HS-5 (cell line): ENCODE data around the gene ZNF287.
"Not testable (repeated sequence)": the region's sequence is repeated elsewhere in the genome, so short reads cannot be mapped to it uniquely, and the experiment has no call there.

ENCODE experiments used
- DNase-seq: peaks from one replicate; pipeline ENCODE4 v3.0.0-alpha.2; 2012; ENCODE audit warnings: low read depth

Gene ZNF287

DNA sequence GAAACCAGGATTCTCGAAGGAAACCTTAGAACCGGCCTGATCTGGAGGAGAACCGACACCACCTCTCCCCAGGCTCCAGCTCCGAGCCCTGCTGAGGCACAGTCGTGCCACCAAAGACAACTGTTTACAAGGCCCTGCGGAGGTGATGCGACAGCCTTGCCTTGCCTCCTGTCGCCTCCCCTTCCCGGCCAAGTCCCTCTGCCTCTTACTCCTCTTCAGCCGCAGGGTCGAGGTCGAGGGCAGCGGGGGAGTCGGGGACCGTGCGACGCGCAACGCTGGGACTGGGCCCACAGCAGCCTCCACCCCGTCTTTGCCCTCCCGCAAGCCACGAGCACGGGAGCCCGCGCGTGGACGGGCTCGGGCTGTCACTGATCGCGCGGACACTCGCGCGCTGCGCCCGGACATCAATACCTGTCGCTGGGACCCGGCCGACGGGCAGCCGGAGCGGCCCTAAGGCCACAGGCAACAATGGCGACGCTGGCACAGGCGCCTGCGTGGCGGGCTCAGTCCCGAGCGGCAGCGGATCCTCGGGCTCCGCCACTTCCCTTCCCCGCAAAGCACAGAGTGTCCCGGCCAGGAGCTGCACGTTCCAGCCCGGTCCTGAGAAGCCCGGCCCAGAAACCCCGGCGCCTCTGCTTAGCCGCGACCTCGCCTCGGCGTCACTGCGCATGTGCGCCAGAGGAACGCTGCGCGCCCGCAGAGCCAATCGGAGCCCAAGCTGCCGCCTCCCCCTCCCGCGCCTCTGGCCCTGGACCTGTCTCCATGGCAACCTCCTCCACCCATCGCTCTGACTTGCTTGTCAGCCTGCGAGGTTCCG is at the start of gene ZNF287:
Gene ZNF287, minus strand, starts transcription at position 664 of the 817 bp plus-strand sequence. CDS start 1,473 bp downstream, outside the sequence.
- peak; percentile 55 for DNase-seq

DNA sequence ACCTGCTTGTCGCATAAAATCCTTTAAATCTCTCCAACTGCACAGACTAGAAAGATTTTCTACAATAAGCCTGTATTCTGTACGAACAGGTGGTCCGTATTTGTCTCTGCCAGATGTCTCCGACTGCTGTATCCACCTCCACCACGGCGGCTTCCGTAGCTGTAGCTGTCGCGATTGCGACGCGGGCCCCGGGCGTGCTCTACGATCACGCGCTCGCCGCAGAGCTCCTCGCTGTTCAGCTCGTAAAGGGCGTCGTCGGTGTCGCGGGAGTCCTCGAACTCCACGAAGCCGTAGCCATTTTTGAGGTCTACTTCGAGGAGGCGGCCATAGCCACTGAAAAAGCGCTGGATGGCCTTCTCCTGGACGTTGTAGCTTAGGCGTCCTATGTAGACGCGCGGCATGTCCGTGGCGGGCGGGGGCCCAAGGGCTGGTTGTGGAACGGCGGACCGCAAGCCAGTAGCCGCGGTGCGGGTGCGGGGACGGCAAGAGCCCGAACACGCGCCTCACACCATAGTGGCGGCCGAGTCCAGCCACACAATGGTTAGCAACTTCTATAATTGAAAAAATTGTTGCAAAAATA is 48.6 kb upstream of the ZNF287 start:
- DNase-seq: no peak

DNA sequence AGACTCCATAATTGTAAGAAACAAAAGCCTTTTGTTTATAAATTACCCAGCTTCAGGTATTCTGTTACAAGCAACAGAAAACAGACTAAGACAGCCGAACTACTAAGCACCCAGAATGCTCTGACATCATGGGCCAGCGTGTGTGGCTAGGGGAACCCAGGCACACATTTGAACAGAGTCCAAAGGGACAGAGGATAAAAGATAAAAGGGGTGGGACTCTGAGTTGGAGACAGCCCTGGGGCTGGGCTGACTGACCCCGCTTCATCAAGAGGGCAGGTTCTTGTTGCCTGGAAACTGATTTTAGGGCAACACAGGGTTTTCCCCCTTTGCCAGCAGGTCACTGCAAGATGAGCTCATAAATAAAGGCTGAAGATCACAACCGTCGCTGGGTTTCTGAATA is 30.5 kb upstream of the ZNF287 start:
- DNase-seq: no peak

DNA sequence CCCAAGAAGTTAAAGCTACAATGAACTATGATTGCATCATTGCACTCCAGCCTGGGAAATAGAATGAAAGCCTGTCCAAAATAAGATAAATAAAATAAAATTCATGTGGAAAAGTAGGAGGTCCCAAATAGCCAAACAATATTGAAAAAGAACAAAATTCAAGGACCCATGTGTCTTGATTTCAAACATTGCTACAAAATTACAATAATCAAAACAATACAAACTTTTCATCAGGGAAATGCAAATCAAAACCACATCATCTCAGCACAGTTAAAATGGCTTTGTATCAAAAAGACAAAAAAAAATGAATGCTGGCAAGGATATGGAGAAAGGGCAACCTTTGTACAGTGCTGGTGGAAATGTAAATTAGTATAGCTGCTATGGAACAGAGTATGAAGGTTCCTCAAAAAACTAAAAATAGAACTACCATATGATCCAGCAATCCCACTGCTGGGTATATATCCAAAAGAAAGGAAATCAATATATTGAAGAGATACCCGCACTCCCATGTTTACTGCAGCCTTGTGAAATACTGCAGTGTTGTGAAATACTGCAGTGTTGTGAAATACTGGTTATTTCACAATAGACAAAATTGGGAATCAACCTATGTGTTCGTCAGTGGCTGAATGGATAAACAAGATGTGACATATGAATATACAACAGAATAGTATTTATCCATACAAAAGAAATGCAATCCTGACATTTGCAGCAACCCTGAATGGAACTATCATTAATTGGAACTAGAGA is 24.5 kb upstream of the ZNF287 start:
- DNase-seq: no peak

DNA sequence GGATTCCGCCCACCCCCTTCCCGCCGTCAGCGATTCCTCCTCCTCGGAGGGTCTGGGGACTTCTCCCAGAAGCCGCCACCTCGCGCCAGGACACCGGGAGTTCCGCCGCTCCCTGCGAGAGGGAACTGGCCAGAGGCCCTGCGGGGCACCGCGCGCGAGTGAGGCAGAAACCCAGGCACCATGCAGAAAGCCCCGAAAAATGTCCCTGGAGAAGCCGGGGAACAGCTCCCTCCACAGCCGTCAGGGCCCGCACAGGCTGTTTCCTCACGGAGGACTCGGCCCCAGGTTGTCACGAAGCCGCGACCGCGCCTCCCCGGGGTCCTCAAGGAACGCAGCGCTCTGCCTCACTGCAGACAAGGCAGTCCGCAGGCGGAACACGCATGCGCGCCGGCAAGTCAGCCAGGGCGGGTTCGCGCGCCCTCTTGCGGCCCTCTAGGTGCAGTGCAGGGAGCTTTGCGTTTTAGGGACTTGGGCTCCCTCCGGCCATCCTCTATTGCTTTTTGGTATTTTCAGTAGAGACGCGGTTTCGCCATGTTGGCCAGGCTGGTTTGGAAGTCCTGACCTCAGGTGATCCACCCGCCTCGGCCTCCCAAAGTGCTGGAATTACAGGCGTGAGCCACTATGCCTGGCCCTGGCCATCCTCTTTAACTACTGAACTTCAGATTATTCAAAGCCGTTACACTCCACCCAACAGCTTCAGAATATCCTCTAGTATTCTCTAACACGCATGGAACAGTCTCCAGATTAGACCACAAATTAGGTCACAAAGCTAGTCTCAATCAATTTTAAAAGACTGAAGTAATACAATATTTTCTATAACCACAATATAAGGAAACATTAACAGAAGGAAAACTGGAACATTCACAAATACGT is 20.3 kb upstream of the ZNF287 start:
- peak; percentile 43 for DNase-seq

DNA sequence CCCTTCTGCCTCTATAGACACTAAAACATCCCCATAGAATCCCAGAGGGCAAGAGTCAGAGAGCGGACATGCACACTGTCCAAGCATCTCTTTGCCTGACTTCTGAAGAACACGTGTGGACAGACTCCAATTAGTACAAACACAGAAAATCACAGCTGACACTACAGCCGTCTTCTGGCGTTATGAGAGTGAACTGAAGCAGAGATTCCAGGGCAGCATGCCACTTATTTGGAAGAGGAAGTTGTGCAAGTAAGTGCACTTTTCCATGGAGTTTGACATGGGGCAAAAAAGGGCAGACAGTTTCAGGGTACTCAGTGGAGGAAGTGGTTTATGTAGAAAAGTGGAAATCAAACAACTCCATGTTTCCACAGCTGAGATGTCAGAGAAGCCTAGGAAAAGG is 16.8 kb upstream of the ZNF287 start:
- DNase-seq: no peak

DNA sequence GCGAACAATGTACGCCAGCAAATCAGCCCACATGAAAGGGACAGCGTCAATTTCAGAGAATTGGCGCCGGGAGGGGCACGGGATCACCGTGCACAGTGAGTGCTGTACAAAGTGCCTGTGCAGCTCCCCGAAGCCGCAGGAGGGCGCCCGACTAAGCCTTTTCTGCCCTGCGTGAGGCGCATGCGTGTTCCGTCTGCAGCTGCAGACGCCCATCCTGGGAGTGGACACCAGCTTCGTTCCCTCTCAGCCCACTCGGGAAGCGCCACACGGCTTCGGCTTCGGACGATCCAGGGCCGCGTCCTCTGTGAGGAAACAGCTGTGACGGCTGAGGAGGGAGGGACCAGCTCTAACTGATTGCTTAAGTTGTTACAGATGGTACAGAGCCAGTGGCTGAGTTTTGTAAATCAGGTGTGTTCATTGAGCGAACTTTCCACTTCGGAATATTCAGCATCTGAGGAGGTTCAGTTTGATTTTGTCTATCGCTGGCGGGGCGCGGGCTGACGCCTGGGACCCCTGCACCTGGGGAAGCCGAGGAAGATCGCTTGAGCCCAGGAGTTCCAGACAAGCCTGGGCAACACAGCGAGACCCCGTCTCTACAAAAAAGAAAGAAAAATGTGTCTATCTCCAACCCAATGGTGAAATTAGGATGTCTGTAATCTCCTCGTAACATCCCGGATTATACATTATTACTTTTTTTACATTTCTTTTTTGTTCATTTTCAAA is 15.4 kb upstream of the ZNF287 start:
- no peak for DNase-seq

DNA sequence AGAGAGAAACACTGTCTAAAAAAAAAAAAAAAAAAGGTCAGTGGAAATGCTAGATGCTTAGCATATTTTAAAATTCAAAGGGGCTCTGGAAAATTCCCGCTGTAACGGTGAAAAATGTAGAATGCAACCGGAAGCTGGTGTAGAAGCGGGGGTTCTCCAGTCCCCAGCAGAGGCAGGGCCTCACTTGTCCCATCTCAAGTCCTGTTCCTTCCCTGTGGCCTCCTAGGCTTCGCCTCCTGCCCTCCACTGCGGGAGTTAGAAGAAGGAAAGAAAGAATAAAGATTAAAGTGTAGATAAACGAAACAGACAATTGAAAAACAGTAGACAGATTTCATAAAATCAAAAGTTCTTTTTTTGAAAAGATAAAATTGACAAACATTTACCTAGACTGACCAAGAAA is 14.8 kb upstream of the ZNF287 start:
- DNase-seq: no peak

DNA sequence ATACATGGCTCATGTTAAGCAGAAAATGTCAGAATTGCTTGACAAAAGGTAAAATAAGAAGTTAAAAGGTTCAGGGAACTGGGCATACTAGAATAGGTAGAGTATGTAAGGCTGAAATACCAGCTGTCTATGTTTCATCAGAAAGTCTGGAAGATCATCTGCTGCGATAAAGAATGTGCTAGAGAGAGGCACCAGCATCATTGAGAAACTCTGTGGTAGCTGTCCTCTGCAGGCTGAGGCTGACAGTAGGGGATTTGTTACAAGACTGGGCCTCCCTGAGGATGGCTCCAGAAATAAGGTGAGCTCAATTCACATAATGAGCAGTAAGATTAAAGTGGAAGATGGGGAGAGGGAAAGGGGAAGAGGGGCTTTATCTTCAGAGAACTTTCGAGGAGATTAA is 4.5 kb upstream of the ZNF287 start:
- DNase-seq: no peak

DNA sequence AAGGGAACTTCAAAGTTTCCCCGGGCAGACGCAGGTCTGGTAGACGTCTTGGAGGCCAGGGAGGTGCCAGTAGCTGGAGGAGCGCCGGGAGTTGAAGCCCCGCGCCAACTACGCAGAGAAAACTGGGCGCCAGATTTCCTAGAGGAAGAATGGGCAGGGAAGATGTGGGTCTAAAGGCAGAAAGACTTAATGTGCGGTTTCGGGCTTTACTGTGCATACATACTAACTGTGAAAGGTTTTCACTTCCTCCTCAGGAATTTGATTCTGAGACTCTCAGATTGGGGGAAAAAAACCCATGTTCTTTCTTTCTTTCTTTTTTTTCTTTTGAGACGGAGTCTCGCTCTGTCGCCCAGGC is 331 bp upstream of the ZNF287 start:
- DNase-seq: no peak

DNA sequence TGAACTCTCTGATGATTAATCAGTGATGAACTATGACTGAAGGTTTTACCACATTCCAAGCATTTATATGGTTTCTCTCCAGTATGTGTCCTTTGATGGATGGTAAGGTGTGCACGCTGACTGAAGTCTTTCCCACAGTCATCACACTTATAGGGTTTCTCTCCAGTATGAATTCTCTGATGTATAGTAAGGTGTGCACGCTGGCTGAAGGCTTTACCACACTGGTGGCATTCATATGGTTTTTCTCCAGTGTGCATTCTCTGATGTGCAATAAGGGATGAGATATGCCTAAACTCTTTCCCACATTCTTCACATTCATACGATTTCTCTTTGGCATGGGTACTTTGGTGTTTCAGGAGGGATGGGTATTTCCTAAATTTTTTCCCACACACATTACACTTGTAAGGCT is 16.4 kb downstream of the ZNF287 start:
- no peak for DNase-seq

DNA sequence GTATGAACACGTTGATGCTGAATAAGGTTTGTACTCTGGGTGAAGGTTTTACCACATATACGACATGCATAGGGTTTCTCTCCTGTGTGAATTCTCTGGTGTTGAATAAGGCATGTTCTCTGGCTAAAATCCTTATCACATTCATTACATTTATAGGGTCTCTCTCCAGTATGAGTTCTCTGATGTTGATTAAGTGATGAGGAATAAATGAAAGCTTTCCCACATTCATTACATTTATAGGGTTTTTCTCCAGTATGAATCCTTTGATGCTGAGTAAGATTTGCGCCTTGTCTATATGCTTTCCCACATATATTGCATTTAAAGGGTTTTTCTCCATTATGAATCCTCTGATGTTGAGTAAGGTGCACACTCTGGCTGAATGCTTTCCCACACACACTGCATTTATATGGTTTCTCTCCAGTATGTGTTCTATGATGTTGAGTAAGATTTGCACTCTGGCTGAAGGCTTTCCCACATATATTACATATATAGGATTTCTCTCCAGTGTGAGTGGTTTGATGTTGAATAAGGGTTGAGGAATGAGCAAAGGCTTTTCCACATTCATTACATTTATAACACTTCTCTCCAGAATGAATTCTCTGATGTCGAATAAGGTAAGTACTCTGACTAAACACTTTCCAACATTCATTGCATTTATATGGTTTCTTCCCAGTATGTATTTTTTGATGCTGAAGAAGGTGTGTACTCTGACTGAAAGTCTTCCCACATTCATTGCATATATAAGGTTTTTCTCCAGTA is 16.9 kb downstream of the ZNF287 start:
- DNase-seq: no peak

DNA sequence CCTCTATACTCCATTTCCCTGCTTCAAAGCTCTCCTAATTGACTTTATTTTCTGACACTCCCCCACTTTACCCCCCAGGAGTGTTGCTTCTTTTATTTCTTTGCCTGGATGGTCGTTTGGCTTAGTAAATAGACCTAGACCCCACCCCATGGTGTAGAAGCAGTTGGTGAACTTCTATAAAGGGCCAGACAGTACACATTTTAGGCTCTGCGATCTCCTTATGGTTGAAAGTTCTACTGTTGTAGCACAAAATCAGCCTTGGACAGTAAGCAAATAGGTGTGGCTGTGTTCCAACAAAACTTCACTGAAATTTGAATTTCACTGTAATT is 31.9 kb downstream of the ZNF287 start:
- DNase-seq: no peak

DNA sequence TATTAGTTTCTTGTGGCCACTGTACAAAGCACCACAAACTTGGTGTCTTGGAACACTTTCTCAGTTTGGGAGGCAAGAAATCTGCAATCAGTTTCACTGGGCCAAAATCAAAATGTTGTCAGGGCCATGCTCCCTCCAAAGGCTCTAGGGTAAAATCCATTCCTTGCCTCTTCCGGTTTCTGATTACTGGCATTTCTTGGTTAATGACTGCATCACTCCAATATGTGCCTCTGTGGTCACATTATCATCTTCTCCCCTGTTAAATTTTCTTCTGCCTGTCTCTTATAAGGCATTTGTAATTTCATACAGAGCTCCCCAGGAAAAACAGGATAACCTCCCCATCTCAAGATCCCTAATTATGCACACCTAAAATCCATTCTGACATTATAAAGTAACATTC is 34.8 kb downstream of the ZNF287 start:
- no peak for DNase-seq

DNA sequence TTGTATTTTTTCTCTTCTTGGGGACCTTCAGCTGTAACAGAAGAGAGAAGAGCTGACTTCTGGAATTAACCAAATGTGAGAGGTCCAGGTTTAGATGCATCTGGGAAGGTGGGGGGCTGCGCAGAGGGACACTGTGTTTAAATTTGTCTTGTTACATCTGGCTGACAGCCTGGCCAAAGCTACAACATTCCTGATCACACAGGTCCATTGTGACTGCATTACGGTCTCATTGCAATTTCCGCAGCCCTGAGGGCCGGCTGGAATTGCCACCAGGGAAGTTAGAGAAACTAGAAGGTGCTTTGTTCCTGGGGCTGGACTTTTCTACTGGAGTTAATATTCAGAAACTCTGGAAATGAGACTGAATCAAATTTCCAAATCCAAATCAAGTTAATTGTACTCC is 39.1 kb downstream of the ZNF287 start:
- DNase-seq: no peak

DNA sequence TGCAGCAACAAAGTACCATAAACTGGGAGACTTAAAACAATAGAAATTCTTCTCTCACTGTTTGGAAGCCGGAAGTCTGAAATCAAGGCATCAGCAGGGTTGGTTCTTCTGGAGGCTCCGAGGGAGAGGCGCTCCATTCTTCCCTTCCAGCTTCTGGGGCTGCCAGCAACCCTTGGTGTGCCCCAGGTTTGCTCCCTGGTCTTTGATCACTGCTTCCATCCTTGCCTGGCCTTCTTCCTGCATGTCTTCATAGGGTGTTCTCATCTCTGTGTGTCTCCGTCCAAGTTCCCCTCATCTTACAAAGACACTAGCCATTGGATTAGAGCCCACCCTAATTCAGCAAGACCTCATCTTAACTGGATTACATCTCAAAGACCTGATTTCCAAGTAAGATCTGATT is 41.7 kb downstream of the ZNF287 start:
- no peak for DNase-seq

DNA sequence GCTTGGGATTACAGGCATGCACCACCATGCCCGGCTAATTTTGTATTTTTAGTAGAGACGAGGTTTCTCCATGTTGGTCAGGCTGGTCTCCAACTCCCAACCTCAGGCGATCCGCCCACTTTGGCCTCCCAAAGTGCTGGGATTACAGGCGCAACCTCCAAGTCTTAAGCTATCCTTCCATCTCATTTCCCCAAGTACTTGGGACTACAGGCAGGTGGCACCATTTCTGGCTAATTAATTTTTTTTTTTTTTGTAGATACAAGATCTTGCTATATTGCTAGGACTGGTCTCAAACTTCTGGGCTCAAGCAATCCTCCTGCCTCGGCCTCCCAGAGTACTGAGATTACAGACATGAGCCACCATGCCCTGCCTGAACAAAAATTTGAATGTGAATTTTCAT is 43.4 kb downstream of the ZNF287 start:
- not testable (repeated sequence) for DNase-seq

DNA sequence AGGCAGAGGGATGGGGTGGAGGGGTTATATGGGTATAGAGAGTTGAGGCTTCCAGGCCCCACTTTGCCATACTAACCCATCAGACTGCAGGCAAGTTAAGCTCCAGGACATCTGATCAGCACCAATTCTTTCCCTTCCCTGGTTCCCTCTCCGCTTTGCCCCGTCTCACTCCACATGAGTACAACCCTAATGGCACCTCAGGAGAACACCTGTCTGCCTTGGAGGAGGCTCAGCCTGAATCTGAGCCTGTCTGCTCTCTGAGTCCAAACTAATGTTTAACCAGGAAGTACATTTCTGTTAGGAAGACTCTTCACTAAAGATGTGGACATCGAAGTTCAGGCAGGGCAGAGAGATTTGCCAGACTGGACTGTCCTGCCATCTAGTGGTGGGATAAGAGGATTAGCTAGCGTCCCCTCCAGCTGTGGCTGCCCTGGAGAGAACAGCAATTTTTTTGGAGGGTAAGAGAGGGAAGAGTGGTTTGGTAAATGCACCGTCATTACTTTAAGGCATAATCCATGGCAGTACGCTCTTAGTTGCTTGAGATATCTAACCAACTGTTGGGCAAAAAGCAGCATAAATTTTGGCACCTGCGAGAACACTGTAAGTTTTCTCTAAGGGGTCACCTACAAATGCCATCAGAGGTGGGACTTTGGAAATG is 47.8 kb downstream of the ZNF287 start:
- peak; percentile 63 for DNase-seq

DNA sequence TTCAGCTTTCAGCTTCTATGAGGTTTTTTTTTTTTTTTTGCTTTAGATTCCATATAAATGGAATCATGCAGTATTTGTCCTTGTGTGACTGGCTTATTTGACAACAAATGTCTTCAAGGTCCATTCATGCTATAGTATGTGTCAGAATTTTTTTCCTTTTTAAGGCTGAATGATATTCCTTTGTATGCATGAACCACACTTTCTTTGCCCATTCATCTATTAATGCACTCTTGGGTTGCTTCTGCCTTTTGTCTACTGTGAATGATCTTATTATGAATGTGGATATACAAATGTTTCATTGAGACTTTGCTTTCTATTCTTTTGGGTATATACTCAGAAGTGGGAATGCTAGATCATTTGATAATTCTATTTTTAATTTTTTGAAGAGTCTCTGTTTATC is 50.0 kb downstream of the ZNF287 start:
- DNase-seq: no peak

DNA sequence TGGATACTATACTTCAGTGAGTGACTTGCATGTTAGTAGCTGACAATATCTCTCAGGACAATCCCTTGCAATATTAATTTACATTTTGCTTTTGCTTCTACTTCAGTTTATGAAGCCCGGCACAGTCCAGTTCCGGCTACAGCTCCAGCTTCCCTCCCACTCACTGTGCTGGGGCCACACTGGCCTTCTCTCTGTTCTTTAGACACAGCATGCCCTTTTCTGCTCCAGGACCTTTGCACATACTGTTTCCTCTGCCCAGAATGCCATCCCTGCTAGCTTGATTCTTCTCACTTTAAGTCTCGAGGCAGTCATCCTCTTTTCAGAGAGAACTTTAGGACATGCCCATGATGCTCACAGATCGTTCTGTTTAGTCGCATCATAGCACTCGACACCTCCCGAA is 51.5 kb downstream of the ZNF287 start:
- DNase-seq: no peak
